Measurements from ENCODE around the gene PRICKLE1.

Gene PRICKLE1

DNA sequence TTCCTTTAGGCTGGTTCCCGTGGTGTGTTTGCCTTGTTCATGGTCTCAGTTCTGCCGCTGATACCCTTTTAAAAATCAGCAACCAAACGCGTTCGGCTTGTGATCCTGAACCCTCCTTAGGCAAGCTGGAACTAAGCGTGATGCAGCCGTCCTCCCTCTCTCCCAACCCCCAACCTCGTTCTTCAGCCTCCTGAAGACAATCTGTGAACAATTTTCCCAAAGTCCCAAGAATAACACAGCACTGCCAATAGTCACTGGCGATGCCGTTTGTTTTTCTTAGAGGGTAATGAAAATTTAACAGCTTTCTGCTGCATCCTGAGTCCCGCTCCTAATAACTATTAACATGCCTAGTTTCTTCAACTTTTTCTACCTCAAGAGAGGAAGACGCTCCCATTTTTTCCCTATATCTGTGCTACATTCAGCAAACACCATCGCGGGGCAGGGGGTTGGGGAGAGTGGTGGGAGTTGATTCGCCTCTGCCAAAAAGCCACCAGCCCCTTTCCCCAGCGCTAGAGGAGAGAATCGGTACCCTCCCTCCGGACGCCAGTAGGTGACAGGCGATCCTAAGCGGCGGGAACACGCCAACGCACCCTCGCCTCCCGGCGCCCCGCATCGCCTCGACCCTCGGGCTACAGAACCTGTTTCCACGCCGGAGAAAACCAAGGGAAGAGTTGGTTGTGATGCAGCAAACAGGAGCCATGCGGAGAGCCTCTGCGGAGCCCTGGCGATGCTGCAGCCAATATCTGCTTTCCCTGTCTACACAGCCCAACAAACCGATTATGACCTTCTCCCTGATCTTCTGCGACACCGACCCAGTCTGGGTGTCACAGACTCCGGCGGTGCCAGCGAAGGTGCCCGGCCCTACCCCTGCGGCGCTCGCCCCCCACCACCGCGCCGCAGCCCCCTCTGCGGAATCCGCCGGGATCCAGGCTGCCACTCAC is 752 bp downstream of the PRICKLE1 start:
- DNase-seq (ENCODE audit: low read depth in 1 of 2, low spot score in 1 of 2) = no peak

DNA sequence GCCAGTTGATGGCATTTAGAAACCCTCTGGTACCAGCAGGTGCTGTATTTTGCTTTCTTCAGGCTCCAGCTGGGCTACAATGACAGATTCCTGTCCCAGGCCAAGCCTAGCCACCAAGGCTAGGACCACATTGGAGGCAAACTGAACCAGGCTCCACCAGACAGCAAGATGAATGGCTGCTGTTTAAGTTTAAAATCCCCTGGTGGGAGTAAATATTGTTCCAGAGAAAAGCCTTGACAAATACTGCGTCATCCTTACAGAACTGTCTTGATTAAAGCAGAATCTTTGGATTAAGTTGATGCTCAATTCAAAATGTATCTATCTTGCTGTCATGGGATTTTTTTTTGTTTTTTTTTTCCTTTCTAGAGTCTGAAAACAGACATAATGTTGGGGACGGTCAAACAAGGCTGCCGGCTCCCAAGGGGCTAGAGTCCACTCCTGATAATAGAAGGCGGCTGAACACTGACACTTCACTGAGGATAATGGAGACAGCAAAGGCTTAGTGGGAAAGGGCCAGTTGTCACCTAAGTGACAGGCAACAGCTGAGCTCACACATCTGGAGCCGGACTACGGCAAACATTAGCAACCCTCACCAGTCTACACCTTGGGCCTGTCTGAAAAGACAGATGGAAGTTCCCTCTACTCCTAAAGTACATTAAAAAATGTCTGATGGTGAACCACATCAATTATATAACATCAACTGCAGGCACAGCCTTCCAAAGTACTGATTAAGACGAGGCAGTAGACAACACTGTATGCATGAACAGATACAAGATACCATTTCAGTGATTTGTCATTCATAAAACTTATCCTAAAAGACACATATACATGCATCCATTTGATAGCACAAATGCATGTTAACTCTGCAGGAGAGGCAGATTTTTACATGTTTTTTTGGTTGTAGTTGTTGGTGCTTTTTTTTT is 1.7 kb downstream of the PRICKLE1 start:
- no peak for DNase-seq (ENCODE audit: low read depth in 1 of 2, low spot score in 1 of 2)

DNA sequence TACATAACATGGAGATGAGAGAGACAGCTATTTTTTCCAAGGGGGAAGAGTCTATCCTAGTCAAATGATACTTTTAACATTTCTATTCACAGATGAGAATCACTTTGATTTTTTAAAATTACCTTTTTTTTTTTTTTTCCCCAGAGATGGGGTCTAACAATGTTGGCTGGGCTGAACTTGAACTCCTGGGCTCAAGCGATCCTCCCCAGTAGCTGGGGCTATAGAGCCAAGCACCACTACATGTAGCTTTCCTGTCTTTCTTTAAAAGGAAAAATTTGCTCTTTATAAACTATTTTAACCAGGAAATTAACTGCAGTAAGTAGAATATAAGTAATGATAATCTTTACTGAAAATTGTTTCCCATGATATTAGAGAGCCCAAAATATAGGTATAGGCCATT is 3.3 kb downstream of the PRICKLE1 start:
- DNase-seq (ENCODE audit: low read depth in 1 of 2, low spot score in 1 of 2) = no peak

DNA sequence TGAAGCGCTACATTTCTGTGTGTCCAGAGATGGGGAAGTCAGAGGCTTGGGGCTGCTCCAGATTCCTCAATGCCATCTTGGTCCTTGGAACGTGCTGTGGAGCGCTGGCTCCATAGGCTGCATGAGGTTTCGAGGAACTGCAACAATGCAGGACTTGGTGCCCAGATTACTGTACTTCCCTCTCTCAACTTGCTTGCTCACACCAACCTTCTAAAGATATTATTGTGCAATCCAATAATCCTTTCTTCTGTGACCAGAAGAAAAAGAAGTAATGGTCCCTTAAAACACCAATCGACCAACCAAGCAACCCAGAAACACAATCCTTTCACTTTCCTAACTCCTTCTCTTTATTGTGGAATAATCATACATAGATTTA is 3.7 kb downstream of the PRICKLE1 start:
- no peak for DNase-seq (ENCODE audit: low read depth in 1 of 2, low spot score in 1 of 2)

DNA sequence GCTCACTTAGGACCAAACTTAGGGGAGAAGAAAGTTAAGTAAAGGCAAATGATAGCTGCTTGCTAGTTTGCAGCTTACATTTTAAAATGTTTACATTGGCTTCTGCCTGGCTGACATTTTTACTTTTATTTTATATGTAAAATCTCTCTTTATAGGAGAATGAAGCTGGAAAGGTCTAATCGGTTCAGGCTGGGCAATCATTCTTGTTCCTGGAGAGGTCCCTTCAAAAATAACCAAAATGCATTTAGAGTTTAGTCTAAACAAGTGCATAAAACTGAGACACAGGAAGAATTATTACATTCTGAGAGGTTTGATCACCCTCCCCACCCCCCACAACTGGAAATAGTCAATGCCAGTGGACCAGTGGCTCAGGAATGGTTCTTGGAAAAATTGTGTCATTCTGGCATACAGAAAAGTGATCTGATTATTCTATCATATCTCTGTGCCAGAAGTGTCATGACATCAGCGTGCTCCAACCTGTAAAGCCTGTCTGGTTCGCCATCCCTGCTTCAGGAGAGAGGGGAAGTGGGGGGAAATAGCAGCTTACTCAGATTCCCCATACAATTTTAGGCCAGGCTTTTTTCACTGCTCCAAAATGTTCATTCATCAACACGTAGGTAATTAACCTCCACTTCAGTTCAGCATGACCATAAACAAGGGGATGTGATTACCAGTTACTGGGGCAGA is 4.2 kb downstream of the PRICKLE1 start:
- no peak for DNase-seq (ENCODE audit: low read depth in 1 of 2, low spot score in 1 of 2)

DNA sequence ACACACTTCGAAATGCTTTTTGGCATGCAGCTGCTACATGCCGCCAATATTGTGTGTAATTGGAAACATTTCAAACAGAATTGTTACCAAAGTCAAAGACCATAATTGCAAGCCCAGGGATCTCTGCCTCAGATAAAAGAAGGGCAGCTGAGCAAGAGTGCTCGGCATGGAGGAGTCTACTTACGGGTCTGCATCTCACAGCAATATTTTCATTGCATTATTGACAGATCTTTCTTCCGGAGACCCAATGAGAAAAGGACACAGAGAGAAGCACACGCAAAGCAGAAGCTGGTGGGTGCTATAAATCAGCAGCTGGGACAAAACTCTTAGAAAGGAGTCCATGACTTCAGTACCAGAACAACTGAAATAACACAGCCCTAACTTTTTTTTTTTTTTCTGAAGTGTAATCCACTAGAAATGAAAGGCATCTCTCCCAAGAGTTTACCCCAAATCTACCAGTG is 4.9 kb downstream of the PRICKLE1 start:
- no peak for DNase-seq (ENCODE audit: low read depth in 1 of 2, low spot score in 1 of 2)

DNA sequence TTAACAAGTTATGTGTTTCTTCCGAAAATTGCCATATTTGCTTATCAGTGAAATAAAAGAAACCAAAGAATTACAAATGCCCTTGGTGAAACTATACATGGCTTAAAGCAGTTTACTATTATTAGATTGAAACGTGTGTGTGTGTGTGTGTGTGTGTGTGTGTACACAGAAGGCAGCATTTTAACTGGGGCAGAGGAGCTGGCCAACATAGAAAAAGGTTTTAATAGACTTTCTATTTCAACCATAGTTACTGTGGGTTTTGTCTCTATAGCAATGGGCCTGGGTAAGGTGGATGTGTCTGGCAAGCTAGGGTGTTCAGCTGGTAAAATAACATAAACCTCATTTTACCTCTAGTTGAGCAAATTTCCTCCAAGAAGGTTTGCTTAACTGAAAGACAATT is 6.5 kb downstream of the PRICKLE1 start:
- no peak for DNase-seq (ENCODE audit: low read depth in 1 of 2, low spot score in 1 of 2)

DNA sequence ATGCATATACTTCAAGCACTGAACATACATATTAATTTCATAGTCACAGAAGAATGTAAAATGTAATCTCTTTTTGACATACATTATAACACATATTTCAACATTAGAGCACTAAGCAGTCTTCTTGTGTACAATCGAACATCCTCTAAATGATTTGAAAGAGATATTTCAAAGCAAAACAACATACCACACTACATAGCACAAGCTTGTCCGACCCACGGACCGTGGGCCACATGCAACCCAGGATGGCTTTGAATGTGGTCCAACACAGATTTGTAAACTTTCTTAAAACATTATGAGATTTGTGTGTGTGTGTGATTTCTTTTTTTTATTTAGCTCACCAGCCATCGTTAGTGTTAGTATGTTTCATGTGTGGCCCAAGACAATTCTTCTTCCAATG is 7.0 kb downstream of the PRICKLE1 start:
- DNase-seq (ENCODE audit: low read depth in 1 of 2, low spot score in 1 of 2) = no peak

DNA sequence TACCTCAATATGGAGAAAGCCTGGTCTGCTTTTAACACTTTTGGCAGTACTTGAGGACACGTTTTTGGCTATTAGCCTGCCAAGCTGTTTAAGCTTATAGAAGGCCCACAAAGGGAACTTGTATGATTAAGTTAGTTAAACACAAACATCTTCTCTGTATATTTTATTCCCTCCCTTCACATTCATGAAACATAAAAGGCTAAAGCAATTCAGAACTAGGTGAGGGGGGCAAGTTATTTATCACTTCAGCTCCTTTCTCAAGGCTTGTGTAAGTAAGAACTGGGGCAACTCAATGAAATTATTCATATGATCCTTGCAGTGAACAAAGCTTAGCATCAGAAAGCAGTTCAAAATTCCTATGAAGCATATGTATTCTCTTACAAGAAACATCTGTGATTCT is 7.5 kb downstream of the PRICKLE1 start:
- DNase-seq (ENCODE audit: low read depth in 1 of 2, low spot score in 1 of 2) = no peak

DNA sequence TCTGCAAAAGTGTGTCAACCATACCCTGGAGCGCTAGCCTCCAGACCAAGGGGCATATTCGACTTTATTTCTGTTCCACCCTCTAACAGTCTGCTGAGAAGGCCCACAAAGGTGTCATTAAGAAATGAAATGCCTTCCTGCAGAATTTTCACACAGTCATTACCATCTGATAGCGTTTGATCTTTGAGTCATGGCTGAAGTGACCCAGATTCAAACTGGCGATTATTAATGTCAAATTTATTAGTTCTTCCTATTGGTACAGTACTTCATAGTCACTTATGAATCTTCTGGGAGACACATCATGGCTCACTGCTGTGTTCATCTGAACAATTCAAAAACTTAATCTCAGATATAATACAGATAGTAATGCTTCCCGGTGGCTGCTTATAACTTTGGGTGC is 13.2 kb downstream of the PRICKLE1 start:
- no peak for DNase-seq (ENCODE audit: low read depth in 1 of 2, low spot score in 1 of 2)

DNA sequence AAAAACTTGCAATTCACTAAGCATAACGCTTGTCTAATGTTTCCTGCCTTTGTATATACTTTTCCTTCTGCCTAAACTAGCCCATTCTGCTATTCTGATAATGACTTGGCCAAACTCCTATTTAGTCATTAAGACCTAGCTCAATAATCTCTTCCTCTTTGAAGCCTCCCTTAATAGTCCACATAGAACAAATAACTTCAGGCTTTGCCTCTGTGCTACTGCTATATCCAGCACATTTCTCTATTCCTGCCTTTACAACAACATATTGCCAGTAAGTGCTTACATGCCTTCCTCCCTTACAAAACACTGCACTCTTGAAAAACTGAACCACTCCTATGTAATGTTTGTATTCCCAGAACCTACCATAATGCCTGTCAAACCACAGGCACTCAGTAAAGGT is 13.8 kb downstream of the PRICKLE1 start:
- DNase-seq (ENCODE audit: low read depth in 1 of 2, low spot score in 1 of 2) = no peak

DNA sequence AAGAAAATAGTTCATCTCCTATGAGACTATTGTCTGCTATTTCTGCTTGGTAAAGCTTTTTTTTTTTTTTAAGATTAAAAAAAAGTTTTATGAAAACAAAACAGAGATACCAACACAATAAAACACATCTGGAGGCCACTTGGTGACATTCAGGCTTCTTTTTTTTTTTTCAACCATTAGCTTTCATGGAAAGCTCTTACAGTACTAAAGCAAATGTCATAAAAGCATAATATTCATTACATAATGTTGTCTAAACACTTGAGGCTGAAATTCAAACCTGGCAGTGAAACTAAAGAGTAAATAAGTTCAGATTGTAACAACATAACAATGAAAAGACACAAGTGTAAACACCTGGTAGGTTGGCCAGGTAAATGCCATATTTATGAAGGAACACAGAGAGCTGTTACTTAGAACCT is 14.7 kb downstream of the PRICKLE1 start:
- DNase-seq (ENCODE audit: low read depth in 1 of 2, low spot score in 1 of 2) = no peak

DNA sequence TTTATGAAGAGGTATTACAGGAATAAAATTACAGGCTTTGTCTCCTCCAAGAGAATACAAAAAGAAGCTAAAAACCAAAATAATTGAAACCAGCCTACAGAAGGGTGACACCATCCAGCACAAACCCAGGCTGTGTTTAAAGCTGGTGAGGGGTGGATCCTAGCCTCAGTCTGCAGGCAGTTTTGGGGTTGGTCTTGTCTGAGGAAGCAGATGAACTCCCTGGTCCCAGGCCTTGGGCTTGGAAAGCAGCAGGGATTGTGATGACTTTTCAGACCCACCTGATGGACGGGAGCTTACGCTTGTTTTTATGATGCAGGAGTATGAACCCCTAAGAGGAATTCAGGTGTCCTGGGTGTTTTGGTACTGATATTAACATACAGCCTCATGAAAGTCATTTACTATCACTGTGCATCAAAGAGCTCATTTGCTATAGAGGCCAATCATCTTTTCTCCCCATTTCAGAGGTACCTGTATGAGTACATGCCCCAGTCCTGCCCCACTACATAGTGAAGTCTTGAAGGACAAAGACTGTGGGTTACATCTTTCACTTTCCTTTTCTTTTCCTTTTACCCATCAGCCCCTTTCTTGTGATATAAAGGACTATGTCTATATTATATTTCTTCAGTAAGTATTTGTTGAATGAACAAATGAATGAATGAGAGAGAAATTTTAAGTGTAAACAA is 18.1 kb downstream of the PRICKLE1 start:
- no peak for DNase-seq (ENCODE audit: low read depth in 1 of 2, low spot score in 1 of 2)

DNA sequence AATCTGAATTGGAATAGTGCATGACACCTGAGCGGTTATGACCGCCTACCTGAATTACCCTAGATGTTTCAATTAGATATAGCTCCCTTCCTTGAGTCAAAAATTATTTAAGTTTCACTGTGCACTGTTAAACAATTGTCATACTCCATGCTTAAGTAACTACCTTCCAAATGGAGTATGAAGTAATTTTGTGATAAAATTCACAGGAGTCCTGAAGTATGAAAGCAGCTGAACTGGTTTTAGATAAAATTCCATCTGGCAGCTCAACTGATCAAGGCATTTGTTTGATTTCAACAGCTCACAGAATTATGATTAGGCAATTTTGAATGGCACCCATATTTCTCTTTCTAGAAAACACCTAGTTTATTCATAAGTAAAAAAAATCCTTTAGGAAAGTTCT is 19.5 kb downstream of the PRICKLE1 start:
- no peak for DNase-seq (ENCODE audit: low read depth in 1 of 2, low spot score in 1 of 2)

DNA sequence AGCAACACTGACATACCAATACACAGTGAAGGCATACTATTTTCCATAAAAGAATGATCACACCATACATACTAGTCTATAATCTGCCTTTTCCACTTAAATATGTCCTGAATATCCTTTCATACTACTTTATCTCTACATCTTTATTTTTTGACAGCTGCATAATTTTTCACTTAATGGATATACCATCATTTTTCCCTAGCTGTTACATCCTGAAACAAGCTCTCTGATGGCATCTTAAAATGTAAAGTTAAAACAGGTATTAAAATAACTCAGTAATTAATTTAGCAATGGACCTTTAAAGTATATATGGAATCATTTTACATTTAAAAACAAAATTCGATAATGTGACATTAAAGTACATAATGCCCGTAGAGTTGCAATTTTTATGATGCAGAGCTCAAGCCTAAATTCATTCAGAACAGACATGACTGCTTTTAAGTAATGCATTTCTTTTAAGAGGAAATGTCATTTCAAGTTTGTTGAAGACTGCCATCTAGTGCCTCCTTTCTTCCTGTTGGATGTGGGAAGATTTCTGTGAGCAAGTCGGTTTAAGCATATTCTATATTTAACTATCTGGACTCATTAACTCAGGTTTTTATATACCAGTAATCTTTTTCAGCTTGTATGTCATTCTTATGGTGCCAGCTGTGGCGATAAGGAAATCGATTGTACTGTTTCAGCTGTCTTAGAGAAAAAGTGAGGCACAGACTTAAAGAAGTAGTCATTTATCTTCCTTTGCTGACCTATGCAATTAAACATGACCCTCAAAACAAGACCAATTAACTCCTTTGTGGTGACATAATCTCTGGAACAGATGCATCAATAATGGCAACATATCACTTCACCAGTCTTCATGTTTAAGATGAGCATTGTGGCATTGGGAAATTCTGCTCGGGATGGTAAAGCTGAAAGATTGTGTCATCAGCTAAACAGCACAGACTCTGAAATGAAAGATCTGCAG is 20.3 kb downstream of the PRICKLE1 start:
- no peak for DNase-seq (ENCODE audit: low read depth in 1 of 2, low spot score in 1 of 2)

DNA sequence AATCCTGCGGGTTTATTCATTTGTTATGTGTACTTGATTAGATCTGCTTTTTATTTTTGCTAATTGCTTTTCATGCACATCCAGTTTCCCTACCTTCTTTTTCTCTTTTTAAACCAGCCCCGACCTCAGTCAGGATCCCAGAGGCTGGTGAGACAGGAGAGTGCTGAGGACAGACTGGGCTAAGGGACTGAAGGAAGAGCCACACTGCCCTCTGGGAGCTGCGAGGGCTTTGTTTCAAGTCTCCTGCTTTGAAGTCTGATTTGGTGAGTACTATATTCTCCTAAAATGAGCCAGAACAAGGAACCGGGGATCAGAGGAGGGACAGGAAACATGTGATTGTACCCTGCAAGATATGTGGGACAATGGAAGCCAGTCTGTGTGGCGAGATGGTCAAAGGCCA is 23.9 kb downstream of the PRICKLE1 start:
- no peak for DNase-seq (ENCODE audit: low read depth in 1 of 2, low spot score in 1 of 2)

DNA sequence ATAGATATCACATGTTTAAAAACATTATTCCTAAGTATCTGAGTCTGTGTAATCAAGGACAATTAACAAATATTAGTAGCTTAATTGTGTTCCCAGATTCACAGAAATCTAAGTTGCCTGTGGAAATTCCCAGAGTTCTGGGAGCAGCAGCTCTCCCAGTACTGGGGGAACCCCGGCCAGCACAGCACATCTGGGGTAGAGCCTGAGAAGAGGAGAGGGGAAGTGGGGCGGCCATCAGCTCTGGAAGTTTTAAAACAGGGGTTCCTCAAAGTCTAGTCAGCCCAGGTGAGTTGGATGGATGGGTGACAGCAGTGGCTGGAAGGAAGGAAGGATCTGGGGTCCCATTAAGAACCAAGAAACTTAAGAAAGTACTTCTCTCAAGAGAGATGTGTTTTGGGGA is 24.6 kb downstream of the PRICKLE1 start:
- DNase-seq (ENCODE audit: low read depth in 1 of 2, low spot score in 1 of 2) = no peak

DNA sequence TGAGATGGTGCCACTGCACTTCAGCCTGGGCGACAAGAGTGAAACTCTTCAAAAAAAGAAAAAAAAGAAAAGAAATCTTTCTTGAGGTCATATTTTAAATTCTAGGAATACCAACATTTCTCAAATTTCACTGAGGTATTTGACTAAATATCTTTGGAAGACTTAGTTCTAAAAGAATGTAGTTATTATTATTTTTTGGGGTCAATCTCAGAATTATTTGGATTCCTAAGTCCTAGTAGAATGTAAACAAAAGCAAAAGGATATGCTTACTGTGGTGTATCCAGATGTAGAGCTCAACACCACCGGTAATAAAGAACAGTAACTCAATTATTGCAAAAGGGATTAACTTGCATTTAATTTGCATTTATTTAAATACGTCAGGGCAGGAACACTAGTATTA is 25.0 kb downstream of the PRICKLE1 start:
- no peak for DNase-seq (ENCODE audit: low read depth in 1 of 2, low spot score in 1 of 2)

DNA sequence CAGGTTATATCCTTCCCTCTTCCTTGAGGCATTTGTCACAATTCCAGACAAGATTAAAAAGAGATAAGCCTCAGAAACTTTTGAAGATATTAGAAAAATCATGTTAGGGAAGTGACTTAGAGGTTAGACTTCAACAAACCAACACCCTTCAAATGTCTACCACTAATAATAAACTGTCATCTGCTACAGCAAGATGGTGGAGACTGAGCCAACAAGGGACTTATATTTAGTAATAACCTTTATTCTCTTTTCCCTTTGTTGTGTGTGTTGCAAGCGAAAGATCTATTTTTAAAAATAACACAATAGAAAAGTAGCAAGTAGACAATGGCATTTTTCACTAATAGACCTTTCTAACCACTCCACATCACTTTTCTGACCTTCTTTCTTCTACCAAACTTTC is 28.6 kb downstream of the PRICKLE1 start:
- DNase-seq (ENCODE audit: low read depth in 1 of 2, low spot score in 1 of 2) = no peak
